Measurements from ENCODE around the gene KLF7.

DNA sequence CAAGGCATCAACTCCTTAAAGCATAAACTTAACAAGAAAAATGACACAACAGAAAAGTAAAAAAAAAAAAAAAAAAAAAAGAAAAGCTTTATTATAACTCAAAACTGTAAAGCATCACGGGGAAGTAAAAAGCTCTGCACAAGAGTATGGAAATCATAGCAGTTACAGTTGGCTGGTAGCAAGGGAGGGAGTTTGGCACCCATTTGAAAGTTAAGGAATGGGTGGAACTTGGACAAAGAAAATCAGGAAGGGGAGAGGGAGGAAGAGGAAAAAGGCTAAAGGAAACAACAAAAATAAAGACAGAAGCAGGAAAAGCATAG, 8.6 kb downstream of the KLF7 start:
- TF ChIP-seq ZNF644 (tag; IDR thresholded peaks at IDR 0.05; ENCODE audit: low read depth) (no peak), NR2C1 (IDR thresholded peaks at IDR 0.05) (no peak), NR2C1 (tag; IDR thresholded peaks at IDR 0.05) (no peak), EZH2 (IDR thresholded peaks at IDR 0.05; ENCODE audit: borderline replicate concordance, low read depth, low read length) (no peak), NR1H2 (CRISPR knock-in tag; IDR thresholded peaks at IDR 0.05) (no peak), KDM1A (IDR thresholded peaks at IDR 0.05) (no peak), MEIS2 (IDR thresholded peaks at IDR 0.05; ENCODE audit: partially characterized antibody) (no peak), TEAD2 (tag; IDR thresholded peaks at IDR 0.05) (no peak)
- TF ChIP-seq, protein P1, sequence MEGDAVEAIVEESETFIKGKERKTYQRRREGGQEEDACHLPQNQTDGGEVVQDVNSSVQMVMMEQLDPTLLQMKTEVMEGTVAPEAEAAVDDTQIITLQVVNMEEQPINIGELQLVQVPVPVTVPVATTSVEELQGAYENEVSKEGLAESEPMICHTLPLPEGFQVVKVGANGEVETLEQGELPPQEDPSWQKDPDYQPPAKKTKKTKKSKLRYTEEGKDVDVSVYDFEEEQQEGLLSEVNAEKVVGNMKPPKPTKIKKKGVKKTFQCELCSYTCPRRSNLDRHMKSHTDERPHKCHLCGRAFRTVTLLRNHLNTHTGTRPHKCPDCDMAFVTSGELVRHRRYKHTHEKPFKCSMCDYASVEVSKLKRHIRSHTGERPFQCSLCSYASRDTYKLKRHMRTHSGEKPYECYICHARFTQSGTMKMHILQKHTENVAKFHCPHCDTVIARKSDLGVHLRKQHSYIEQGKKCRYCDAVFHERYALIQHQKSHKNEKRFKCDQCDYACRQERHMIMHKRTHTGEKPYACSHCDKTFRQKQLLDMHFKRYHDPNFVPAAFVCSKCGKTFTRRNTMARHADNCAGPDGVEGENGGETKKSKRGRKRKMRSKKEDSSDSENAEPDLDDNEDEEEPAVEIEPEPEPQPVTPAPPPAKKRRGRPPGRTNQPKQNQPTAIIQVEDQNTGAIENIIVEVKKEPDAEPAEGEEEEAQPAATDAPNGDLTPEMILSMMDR (IDR thresholded peaks at IDR 0.05 in 2 of 3, conservative IDR thresholded peaks at IDR 0.05 in 1 of 3; ENCODE audit: insufficient read depth in 2 of 3, low read depth in 1 of 3, low read length in 3 of 3), result no peak
